H1 (cell line): Measurements from ENCODE around the gene RAD51B. TPM values are rescaled to one million over a fixed set of nuclear protein-coding genes. Genes with fewer than 3 reads are reported as not detected.

Source experiments
- KDM1A ChIP-seq: fragments of 200-600, 300-600 bp; sonication (generic); IDR thresholded peaks from 2 replicates; pipeline ENCODE4 v1.7.1; 2016; ENCODE audit warnings: mild to moderate bottlenecking, low read length, borderline replicate concordance
- RXRA ChIP-seq: IDR thresholded peaks from 2 replicates; pipeline ENCODE4 v1.6.1; 2011; ENCODE audit warnings: low read depth, mild to moderate bottlenecking, low read length, moderate library complexity; ENCODE audit not compliant: insufficient read depth
- SIRT6 ChIP-seq: IDR thresholded peaks from one replicate; pipeline ENCODE4 v1.7.1; 2012; ENCODE audit warnings: low read length, inconsistent platforms
- SRF ChIP-seq: IDR thresholded peaks from 2 replicates; pipeline ENCODE4 v1.6.1; 2011; ENCODE audit warnings: mild to moderate bottlenecking, low read depth, low read length, moderate library complexity
- polyA plus RNA-seq, 7 experiments: library from polyadenylated mRNA; depleted of rRNA in 3 of 7; stranded (reverse) in 5 of 7; unstranded in 2 of 7; fragments of >200 nt in 5 of 7; fragments of 200-250 nt in 2 of 7; gene quantifications; 1 replicate in 5 of 7; 2 replicates in 1 of 7; 4 replicates in 1 of 7; pipeline versions ENCODE4 v1.2.1 to v1.2.3, GENCODE V29; 2011 to 2013; ENCODE audit warnings: missing spikeins in 2 of 7, mixed read lengths in 2 of 7
- total RNA-seq: library from RNA; stranded (reverse); fragmentation: NEBNext Ultra II Directional; extraction: Animal tissue kit (Norgen Biotek cat#: 25700); gene quantifications from 2 replicates; pipeline ENCODE4 v1.2.1, GENCODE V29; 2021

RAD51B gene
- total and polyA plus RNA-seq, 2 of the 8 experiments (the other 6 are each of a cell fraction or from before 2014, with no cell fraction given) = 3.9 to 14.9 TPM

DNA sequence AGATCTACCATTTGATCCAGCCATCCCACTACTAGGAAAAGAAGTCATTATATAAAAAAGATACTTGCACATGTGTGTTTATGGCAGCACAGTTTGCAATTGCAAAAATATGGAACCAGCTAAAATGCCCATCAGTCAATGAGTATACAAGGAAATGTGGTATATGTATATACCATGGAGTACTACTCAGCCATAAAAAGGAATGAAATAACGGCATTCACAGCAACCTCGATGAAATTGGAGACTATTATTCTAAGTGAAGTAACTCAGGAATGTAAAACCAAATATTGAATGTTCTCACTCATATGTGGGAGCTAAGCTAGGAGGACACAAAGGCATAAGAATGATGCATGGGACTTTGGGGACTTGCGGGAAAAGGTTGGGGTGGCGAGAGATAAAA, 402.6 kb downstream of the RAD51B start (continued):
- TF ChIP-seq SIRT6 = no peak
- no peak for TF ChIP-seq KDM1A
- TF ChIP-seq SRF = no peak
- TF ChIP-seq RXRA = no peak
